Measurements from ENCODE around the gene GALNS.

The GALNS gene

GRCh38 chr16:88863426-88863825 is 6.7 kb upstream of the GALNS start:
- no peak overlapping the region for H3K4me3 ChIP-seq (ENCODE audit: low read depth, low read length)
- TF ChIP-seq CTCF (IDR thresholded peaks at IDR 0.05; ENCODE audit: insufficient read depth, low read depth, low read length, missing control alignments) = no peak
- no peak for DNase-seq (ENCODE audit: low read depth)

GRCh38 chr16:88862968-88863367 is 6.2 kb upstream of the GALNS start:
- no peak for DNase-seq (ENCODE audit: low read depth)
- TF ChIP-seq CTCF (IDR thresholded peaks at IDR 0.05; ENCODE audit: insufficient read depth, low read depth, low read length, missing control alignments) = no peak
- H3K4me3 ChIP-seq (ENCODE audit: low read depth, low read length) = no peak overlapping the region

GRCh38 chr16:88861359-88861758 is 4.6 kb upstream of the GALNS start:
- no peak for TF ChIP-seq CTCF (IDR thresholded peaks at IDR 0.05; ENCODE audit: insufficient read depth, low read depth, low read length, missing control alignments)
- no peak overlapping the region for H3K4me3 ChIP-seq (ENCODE audit: low read depth, low read length)
- no peak for DNase-seq (ENCODE audit: low read depth)

- DNase-seq (ENCODE audit: low read depth) = no peak
- H3K4me3 ChIP-seq (ENCODE audit: low read depth, low read length) = no peak overlapping the region
- no peak for TF ChIP-seq CTCF (IDR thresholded peaks at IDR 0.05; ENCODE audit: insufficient read depth, low read depth, low read length, missing control alignments)
Measured at GRCh38 chr16:88859381-88860091, 2.8 kb upstream of the GALNS start.

- TF ChIP-seq CTCF (IDR thresholded peaks at IDR 0.05; ENCODE audit: insufficient read depth, low read depth, low read length, missing control alignments) = peak; percentile 83
- DNase-seq (ENCODE audit: low read depth) = peak; percentile 86
- H3K4me3 ChIP-seq (ENCODE audit: low read depth, low read length) = peak overlapping the region; percentile 99
Measured at GRCh38 chr16:88857728-88858339, 1.1 kb upstream of the GALNS start.

- TF ChIP-seq CTCF (IDR thresholded peaks at IDR 0.05; ENCODE audit: insufficient read depth, low read depth, low read length, missing control alignments) = no peak
- DNase-seq (ENCODE audit: low read depth) = no peak
- H3K4me3 ChIP-seq (ENCODE audit: low read depth, low read length) = peak overlapping the region; percentile 62
Measured at GRCh38 chr16:88856122-88856827, 472 bp downstream of the GALNS start.
